Activated naive CD4-positive, alpha-beta T cell treated with anti-CD3 and anti-CD28 coated beads, Interleukin-2, amount 10 ng/mL, durations not matched to agents 7 days and 5 days (primary cell): ENCODE results near the gene UBTD1.
"Not testable (repeated sequence)": the region's sequence is repeated elsewhere in the genome, so short reads cannot be mapped to it uniquely, and the experiment has no call there.

Source experiments
- CTCF ChIA-PET: fragments of 350-600 bp; sonication (Branson Sonifier 250); formaldehyde crosslinking; loops from one replicate; lab custom pipeline; 2021; ENCODE audit warnings: antibody characterized with exemption; lab: Charles Lee
- DNase-seq: peaks from one replicate; pipeline ENCODE4 v3.0.0-alpha.2; 2020
- H3K27ac Mint-ChIP-seq: one replicate; pipeline ENCODE4 v1.8.0; 2021; ENCODE audit warnings: mild to moderate bottlenecking, moderate library complexity, mixed read lengths
- H3K27me3 Mint-ChIP-seq: one replicate; pipeline ENCODE4 v1.8.0; 2021; ENCODE audit warnings: mild to moderate bottlenecking, mixed read lengths
- H3K36me3 Mint-ChIP-seq: one replicate; pipeline ENCODE4 v1.8.0; 2021; ENCODE audit warnings: mixed read lengths
- H3K4me1 Mint-ChIP-seq: one replicate; pipeline ENCODE4 v1.8.0; 2021; ENCODE audit warnings: mixed read lengths
- H3K4me3 Mint-ChIP-seq: one replicate; pipeline ENCODE4 v1.8.0; 2021; ENCODE audit warnings: mild to moderate bottlenecking, moderate library complexity, mixed read lengths
- H3K9me3 Mint-ChIP-seq: one replicate; pipeline ENCODE4 v1.8.0; 2021; ENCODE audit warnings: mixed read lengths

UBTD1 gene

GRCh38 chr10:97574374-97575126, 75.8 kb downstream of the UBTD1 start:
- Mint-ChIP-seq H3K9me3 (no peaks in the 10 kb centered on the region), H3K4me1 (no peaks in the 10 kb centered on the region), H3K4me3 (no peak overlapping the region), H3K27me3 (peaks cover 30% of the 10 kb centered on the region), H3K36me3 (no peaks in the 10 kb centered on the region), H3K27ac (no peak overlapping the region)
- CTCF ChIA-PET: interaction anchor here (0.8 to 4.5 kb wide), 2 partner anchors 21 to 39 kb away, joined by 4 to 31 read pairs; no protein-coding TSS in a partner anchor
- no peak for DNase-seq

DNA sequence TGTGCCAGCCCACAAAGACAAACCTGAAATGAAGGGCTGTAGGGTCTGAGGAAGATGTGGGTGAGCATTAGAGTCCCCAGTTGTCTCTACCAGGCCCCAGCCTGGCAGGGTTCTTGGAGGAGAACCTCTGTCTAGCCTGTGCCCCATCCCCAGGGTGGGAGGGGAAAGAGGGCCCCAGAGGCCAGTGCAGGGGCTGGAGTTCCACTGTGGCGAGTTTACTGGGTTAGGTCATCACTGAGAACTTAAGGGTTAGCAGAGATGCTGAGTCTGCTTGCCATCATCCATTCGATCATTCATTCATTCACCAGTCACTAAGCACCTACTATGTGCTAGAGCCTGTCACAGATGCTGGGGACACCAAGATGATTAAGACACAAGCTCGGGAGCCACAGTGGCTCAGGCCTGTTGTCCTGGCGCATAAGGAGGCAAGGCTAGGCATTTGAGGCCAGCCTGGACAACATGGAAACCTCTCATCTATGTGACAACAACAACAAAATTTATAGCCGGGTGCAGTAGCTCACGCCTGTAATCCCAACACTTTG, 76.5 kb downstream of the UBTD1 start:
- H3K9me3 Mint-ChIP-seq: no peaks in the 10 kb centered on the region
- H3K4me3 Mint-ChIP-seq: no peak overlapping the region
- CTCF ChIA-PET: interaction anchor here (0.7 to 4.5 kb wide), 3 partner anchors 22 to 131 kb away, joined by 3 to 31 read pairs (median 4); no protein-coding TSS in a partner anchor
- H3K4me1 Mint-ChIP-seq: no peaks in the 10 kb centered on the region
- peaks cover 30% of the 10 kb centered on the region for H3K27me3 Mint-ChIP-seq
- no peak for DNase-seq
- no peaks in the 10 kb centered on the region for H3K36me3 Mint-ChIP-seq
- no peak overlapping the region for H3K27ac Mint-ChIP-seq

DNA sequence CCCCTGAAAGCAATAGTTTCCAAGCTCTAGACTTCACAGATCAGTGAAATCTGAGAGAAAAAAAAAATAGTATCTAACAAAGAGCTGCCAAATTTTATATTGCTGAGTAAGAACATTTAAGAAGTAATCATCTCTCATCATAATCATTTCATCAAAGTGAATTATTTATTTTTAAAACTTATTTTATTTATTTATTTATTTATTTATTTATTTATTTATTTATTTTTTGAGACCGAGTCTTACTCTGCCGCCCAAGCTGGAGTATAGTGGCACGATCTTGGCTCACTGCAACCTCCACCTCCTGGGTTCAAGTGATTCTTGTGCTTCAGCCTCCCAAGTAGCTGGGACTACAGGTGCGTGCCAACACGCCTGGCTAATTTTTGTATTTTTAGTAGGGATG, 77.8 kb downstream of the UBTD1 start:
- H3K9me3 Mint-ChIP-seq, H3K4me3 Mint-ChIP-seq, DNase-seq, H3K36me3 Mint-ChIP-seq, H3K27ac Mint-ChIP-seq, H3K4me1 Mint-ChIP-seq: not testable (repeated sequence)
- CTCF ChIA-PET: interaction anchor here (0.6 to 2.2 kb wide), 2 partner anchors 8 to 33 kb away, joined by 3 to 5 read pairs; no protein-coding TSS in a partner anchor
- H3K27me3 Mint-ChIP-seq: peaks cover 30% of the 10 kb centered on the region

GRCh38 chr10:97577701-97578100, 79.0 kb downstream of the UBTD1 start:
- Mint-ChIP-seq H3K36me3 (no peaks in the 10 kb centered on the region), H3K27ac (no peak overlapping the region), H3K4me3 (no peak overlapping the region), H3K4me1 (no peaks in the 10 kb centered on the region), H3K27me3 (peaks cover 30% of the 10 kb centered on the region), H3K9me3 (no peaks in the 10 kb centered on the region)
- no peak for DNase-seq
- CTCF ChIA-PET: interaction anchor here (2.2 kb wide), 1 partner anchor 10 kb away, joined by 5 read pairs; no protein-coding TSS in a partner anchor

GRCh38 chr10:97578171-97578844, 79.6 kb downstream of the UBTD1 start:
- DNase-seq: no peak
- Mint-ChIP-seq H3K4me3 (no peak overlapping the region), H3K9me3 (no peaks in the 10 kb centered on the region), H3K36me3 (no peaks in the 10 kb centered on the region), H3K27me3 (peaks cover 30% of the 10 kb centered on the region), H3K4me1 (no peaks in the 10 kb centered on the region), H3K27ac (no peak overlapping the region)
- CTCF ChIA-PET: no interaction called here

DNA sequence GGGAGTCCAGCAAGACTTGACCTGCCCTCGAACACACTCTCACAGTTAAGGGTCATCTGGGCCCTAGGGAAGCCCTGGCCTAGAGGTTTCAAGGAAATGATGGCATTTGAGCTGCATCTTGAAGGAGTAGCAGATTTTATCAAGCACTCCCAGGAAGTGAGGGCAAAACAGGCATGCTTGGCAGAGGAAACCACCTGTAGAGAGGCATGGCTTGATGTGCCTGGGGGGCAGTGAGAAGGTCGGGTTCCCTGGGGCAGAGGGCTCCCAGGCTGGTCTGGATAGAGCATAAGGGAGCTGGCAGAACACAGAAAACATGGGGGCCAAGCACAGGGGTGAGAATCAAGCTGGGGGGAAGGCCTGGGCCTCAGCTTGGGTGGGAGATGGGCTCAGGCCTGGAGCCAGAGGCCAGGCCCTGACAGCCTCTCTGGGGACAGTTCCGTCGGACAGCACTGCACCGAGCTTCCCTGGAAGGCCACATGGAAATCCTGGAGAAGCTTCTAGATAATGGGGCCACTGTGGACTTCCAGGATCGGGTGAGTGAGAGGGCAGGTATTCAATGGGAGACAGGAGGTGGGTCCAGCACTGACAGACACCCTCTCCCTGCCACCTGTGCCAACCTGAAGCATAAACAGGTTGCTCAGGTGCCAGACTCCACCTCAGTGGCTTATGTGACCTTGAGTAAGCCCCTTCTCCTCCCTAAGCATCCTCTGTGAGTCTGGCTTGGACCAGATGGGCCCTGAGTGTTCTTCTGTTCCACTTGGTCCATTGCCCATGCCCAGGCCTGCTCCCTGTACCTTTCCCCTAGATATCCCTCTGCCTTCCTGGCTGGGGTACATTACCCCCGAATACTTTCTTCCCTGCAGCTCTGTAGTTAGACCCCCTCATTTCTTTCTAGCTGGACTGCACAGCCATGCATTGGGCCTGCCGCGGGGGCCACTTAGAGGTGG, 82.0 kb downstream of the UBTD1 start:
- no peaks in the 10 kb centered on the region for H3K9me3 Mint-ChIP-seq
- CTCF ChIA-PET: interaction anchor here (0.6 to 2.1 kb wide), 2 partner anchors 9 to 116 kb away, joined by 3 to 11 read pairs; no protein-coding TSS in a partner anchor
- H3K4me3 Mint-ChIP-seq: no peak overlapping the region
- H3K27me3 Mint-ChIP-seq: peaks cover 26% of the 10 kb centered on the region
- no peaks in the 10 kb centered on the region for H3K36me3 Mint-ChIP-seq
- DNase-seq: no peak
- peak overlapping the region; percentile 50 for H3K27ac Mint-ChIP-seq
- H3K4me1 Mint-ChIP-seq: no peaks in the 10 kb centered on the region

DNA sequence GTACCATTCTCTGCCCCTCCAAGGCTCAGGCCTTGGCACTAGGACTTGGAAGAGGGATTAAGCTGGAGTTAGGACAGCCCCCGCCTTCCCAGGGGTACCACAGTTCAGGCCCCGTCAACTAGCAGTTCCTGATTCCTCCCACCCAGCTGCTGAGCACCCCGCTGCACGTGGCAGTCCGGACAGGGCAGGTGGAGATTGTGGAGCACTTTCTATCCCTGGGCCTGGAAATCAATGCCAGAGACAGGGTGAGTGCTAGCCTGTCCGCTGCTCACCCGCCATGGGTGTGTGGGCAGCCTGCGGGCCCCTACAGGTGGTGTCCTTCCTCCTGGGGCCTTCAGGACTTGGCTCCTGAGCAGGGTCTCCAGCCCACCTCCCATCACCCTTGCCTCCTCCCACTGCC, 83.4 kb downstream of the UBTD1 start:
- H3K27me3 Mint-ChIP-seq: peaks cover 21% of the 10 kb centered on the region
- H3K9me3 Mint-ChIP-seq: no peaks in the 10 kb centered on the region
- H3K36me3 Mint-ChIP-seq: no peaks in the 10 kb centered on the region
- no peak for DNase-seq
- H3K4me1 Mint-ChIP-seq: no peaks in the 10 kb centered on the region
- H3K27ac Mint-ChIP-seq: no peak overlapping the region
- CTCF ChIA-PET: interaction anchor here (0.7 kb wide), 1 partner anchor 10 kb away, joined by 4 read pairs; no protein-coding TSS in a partner anchor
- H3K4me3 Mint-ChIP-seq: no peak overlapping the region

- H3K36me3 Mint-ChIP-seq: no peaks in the 10 kb centered on the region
- no peak overlapping the region for H3K4me3 Mint-ChIP-seq
- no peak overlapping the region for H3K27ac Mint-ChIP-seq
- no peak for DNase-seq
- no peaks in the 10 kb centered on the region for H3K4me1 Mint-ChIP-seq
- CTCF ChIA-PET: no interaction called here
- no peaks in the 10 kb centered on the region for H3K9me3 Mint-ChIP-seq
- H3K27me3 Mint-ChIP-seq: peaks cover 9% of the 10 kb centered on the region
Observed at GRCh38 chr10:97583476-97583875, 84.8 kb downstream of the UBTD1 start.

GRCh38 chr10:97584060-97584797, 85.5 kb downstream of the UBTD1 start, which contains the start of gene HOGA1:
TSS of gene HOGA1 (plus strand) at chr10:97584389. CDS start at chr10:97584704, 315 bp downstream.
- Mint-ChIP-seq H3K27me3 (peaks cover 4% of the 10 kb centered on the region), H3K4me1 (no peaks in the 10 kb centered on the region), H3K9me3 (no peaks in the 10 kb centered on the region), H3K27ac (no peak within 1 kb of the TSS), H3K36me3 (no peaks in the 10 kb centered on the region), H3K4me3 (no peak within 1 kb of the TSS)
- no peak for DNase-seq
- CTCF ChIA-PET: no interaction called here

DNA sequence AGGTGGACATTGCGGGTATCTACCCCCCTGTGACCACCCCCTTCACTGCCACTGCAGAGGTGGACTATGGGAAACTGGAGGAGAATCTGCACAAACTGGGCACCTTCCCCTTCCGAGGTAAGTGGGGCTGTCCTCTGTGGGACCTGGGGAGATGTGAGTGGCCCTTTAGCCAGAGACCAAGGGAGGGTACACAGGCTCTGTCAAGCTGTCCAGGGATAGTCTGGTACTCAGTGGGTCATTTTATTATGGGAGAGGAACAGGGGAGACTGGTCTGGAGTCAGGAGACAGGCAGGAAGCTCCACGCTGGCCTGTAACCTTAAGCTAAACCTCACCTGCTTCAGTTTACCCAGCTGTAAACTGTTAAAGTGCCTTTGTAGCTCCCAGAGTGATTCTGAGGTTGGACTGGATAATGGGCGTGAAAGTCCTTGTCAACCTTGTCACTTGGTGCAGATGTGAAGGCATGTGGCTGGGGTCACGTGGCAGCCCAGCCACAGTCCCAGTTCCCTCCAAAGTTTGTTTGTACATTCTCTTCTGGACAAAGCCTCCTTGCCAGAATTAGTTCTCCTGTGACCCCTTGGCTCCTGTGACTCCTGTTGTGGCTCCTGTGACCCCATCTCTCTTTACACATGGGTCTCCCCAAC, 86.2 kb downstream of the UBTD1 start:
- no peaks in the 10 kb centered on the region for H3K9me3 Mint-ChIP-seq

DNA sequence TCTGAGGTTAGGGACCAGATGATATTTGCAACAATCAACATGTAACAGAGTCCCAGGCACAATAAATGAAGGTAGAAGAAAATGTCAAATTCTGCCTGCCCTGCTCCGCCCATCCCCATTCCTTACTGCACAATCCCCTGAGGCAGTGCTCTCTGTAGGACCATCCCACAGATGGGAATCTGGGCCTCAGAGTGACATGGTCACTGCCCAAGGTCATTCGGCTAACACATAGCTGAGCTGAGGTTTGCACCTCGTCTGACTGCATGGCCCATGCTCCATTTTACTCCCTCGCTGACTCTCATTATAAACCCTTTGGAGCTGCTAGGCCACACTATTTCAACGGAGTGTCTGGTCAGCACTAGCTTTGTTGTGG, 86.7 kb downstream of the UBTD1 start:
- CTCF ChIA-PET: no interaction called here
- peaks cover 4% of the 10 kb centered on the region for H3K27me3 Mint-ChIP-seq
- DNase-seq: no peak
- no peaks in the 10 kb centered on the region for H3K9me3 Mint-ChIP-seq
- no peak overlapping the region for H3K4me3 Mint-ChIP-seq
- H3K4me1 Mint-ChIP-seq: peaks cover 3% of the 10 kb centered on the region
- no peak overlapping the region for H3K27ac Mint-ChIP-seq
- no peaks in the 10 kb centered on the region for H3K36me3 Mint-ChIP-seq

More for the DNA sequence above, 86.2 kb downstream of the UBTD1 start:
- no peaks in the 10 kb centered on the region for H3K4me1 Mint-ChIP-seq
- H3K4me3 Mint-ChIP-seq: no peak overlapping the region
- no peaks in the 10 kb centered on the region for H3K36me3 Mint-ChIP-seq
- CTCF ChIA-PET: no interaction called here
- no peak for DNase-seq
- H3K27ac Mint-ChIP-seq: no peak overlapping the region
- peaks cover 4% of the 10 kb centered on the region for H3K27me3 Mint-ChIP-seq

DNA sequence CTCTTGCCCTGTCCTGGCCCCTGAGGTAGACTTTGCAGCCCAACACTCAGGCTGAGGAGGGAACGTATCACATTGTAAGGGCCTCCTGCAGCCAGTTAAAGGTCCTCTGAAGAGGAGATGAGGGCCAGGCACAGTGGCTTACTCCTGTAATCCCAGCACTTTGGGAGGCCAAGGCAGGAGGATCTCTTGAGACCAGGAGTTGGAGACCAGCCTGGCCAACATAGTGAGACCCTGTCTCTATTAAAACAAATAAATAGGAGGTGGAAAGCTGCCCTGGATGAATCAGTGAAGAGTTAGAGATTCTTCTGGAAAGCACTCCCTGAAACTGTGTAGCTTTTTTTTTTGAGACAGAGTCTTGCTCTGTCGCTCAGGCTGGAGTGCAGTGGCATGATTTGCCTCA, 88.5 kb downstream of the UBTD1 start:
- Mint-ChIP-seq H3K4me3 (no peak overlapping the region), H3K9me3 (no peaks in the 10 kb centered on the region), H3K36me3 (no peaks in the 10 kb centered on the region), H3K4me1 (peaks cover 5% of the 10 kb centered on the region), H3K27me3 (peaks cover 4% of the 10 kb centered on the region), H3K27ac (no peak overlapping the region)
- no peak for DNase-seq
- CTCF ChIA-PET: interaction anchor here (0.8 to 1.7 kb wide), 2 partner anchors 9 to 15 kb away, joined by 3 to 8 read pairs; partner anchors contain the start of gene ANKRD2

GRCh38 chr10:97589479-97589878, 90.8 kb downstream of the UBTD1 start, which contains the start of gene C10orf62:
TSS of gene C10orf62 (plus strand) at chr10:97589721. CDS start at chr10:97589898, 177 bp downstream.
- Mint-ChIP-seq H3K36me3 (no peaks in the 10 kb centered on the region), H3K4me1 (peaks cover 5% of the 10 kb centered on the region), H3K27me3 (peaks cover 3% of the 10 kb centered on the region), H3K9me3 (no peaks in the 10 kb centered on the region), H3K4me3 (no peak within 1 kb of the TSS), H3K27ac (peak within 1 kb of the TSS; percentile 55)
- no peak for DNase-seq
- CTCF ChIA-PET: no interaction called here
